CD14-positive monocyte (primary cell): ENCODE measurements around the gene C5. TPM values are rescaled to one million over a fixed set of nuclear protein-coding genes. Genes with fewer than 3 reads are reported as not detected.

Experiments used
- DNase-seq, 3 donors: peaks; one replicate each; pipeline ENCODE4 v3.0.0-alpha.2; 2011 to 2022
- H2AFZ ChIP-seq: 2 replicates; pipeline ENCODE4 v1.6.0; 2012; ENCODE audit warnings: mild to moderate bottlenecking, low read depth, low read length, inconsistent platforms; ENCODE audit not compliant: insufficient read depth, poor library complexity, severe bottlenecking
- H3K27ac ChIP-seq, 2 donors: 1 replicate in 1 of 2; 2 replicates in 1 of 2; pipeline ENCODE4 v1.5.1; 2012 to 2013; ENCODE audit warnings: low read length in 2 of 2, control low read depth in 1 of 2, inconsistent platforms in 1 of 2, low read depth in 1 of 2, mild to moderate bottlenecking in 1 of 2
- H3K27me3 ChIP-seq, 2 donors: one replicate each; pipeline versions ENCODE4 v1.6.0 to v1.6.1; 2011 to 2013; ENCODE audit warnings: low read length in 2 of 2; ENCODE audit not compliant: control insufficient read depth in 2 of 2, insufficient read depth in 2 of 2
- H3K36me3 ChIP-seq, 2 donors: replicated peaks in 1 of 2; 1 replicate in 1 of 2; 2 replicates in 1 of 2; pipeline versions ENCODE4 v1.5.1 to v1.6.1; 2012 to 2013; ENCODE audit warnings: low read length in 2 of 2, control low read depth in 1 of 2, inconsistent platforms in 1 of 2, mild to moderate bottlenecking in 1 of 2; ENCODE audit not compliant: insufficient read depth in 2 of 2, control insufficient read depth in 1 of 2
- H3K4me1 ChIP-seq, 2 donors: 1 replicate in 1 of 2; 2 replicates in 1 of 2; pipeline versions ENCODE4 v1.5.1 to v1.6.1; 2012 to 2013; ENCODE audit warnings: low read length in 2 of 2, control low read depth in 1 of 2, inconsistent platforms in 1 of 2, mild to moderate bottlenecking in 1 of 2, moderate library complexity in 1 of 2; ENCODE audit not compliant: insufficient read depth in 2 of 2, control insufficient read depth in 1 of 2
- H3K4me2 ChIP-seq: replicated peaks from 2 replicates; pipeline ENCODE3; 2012; ENCODE audit warnings: low read length, moderate library complexity, mild to moderate bottlenecking; ENCODE audit not compliant: poor library complexity, severe bottlenecking; ENCODE audit errors: extremely low read depth
- H3K4me3 ChIP-seq, 3 experiments: fragments of 200-600 bp in 1 of 3; sonication (generic) in 1 of 3; replicated peaks in 1 of 3; 1 replicate in 2 of 3; 2 replicates in 1 of 3; pipeline ENCODE4 v1.5.1; 2011 to 2013; ENCODE audit warnings: low read length in 3 of 3, mild to moderate bottlenecking in 3 of 3, control low read depth in 2 of 3, low read depth in 2 of 3, inconsistent platforms in 1 of 3, moderate library complexity in 1 of 3
- H3K79me2 ChIP-seq: 2 replicates; pipeline ENCODE4 v1.6.0; 2012; ENCODE audit warnings: mild to moderate bottlenecking, control low read depth, inconsistent platforms, low read length, moderate library complexity; ENCODE audit not compliant: insufficient read depth
- H3K9ac ChIP-seq: 2 replicates; pipeline ENCODE4 v1.6.0; 2017; ENCODE audit warnings: low read length, mild to moderate bottlenecking; ENCODE audit not compliant: insufficient read depth, poor library complexity, severe bottlenecking
- H3K9me3 ChIP-seq, 2 donors: replicated peaks in 1 of 2; 1 replicate in 1 of 2; 2 replicates in 1 of 2; pipeline versions ENCODE4 v1.5.1 to v1.6.1; 2012 to 2013; ENCODE audit warnings: low read length in 2 of 2, control low read depth in 1 of 2; ENCODE audit not compliant: control insufficient read depth in 1 of 2, insufficient read depth in 1 of 2
- H4K20me1 ChIP-seq: 2 replicates; pipeline ENCODE4 v1.6.0; 2012; ENCODE audit warnings: mild to moderate bottlenecking, low read length, control low read depth, moderate library complexity; ENCODE audit not compliant: insufficient read depth
- H3K27ac Mint-ChIP-seq, 7 donors: one replicate each; pipeline ENCODE4 v1.8.0; 2020; ENCODE audit warnings: mild to moderate bottlenecking in 7 of 7, mixed read lengths in 7 of 7, moderate library complexity in 6 of 7, inconsistent platforms in 2 of 7
- H3K27me3 Mint-ChIP-seq, 3 donors: one replicate each; pipeline ENCODE4 v1.8.0; 2021 to 2022; ENCODE audit warnings: low read depth in 3 of 3, mild to moderate bottlenecking in 3 of 3, mixed read lengths in 3 of 3, moderate library complexity in 3 of 3, inconsistent platforms in 1 of 3
- H3K36me3 Mint-ChIP-seq, 2 donors: one replicate each; pipeline ENCODE4 v1.8.0; 2020; ENCODE audit warnings: mixed read lengths in 2 of 2, inconsistent platforms in 1 of 2, mild to moderate bottlenecking in 1 of 2
- H3K4me1 Mint-ChIP-seq: one replicate; pipeline ENCODE4 v1.8.0; 2020; ENCODE audit warnings: mild to moderate bottlenecking, mixed read lengths
- H3K4me3 Mint-ChIP-seq, 2 donors: one replicate each; pipeline ENCODE4 v1.8.0; 2020; ENCODE audit warnings: mild to moderate bottlenecking in 2 of 2, mixed read lengths in 2 of 2, moderate library complexity in 1 of 2
- H3K9me3 Mint-ChIP-seq, 7 donors: one replicate each; pipeline ENCODE4 v1.8.0; 2020 to 2022; ENCODE audit warnings: mixed read lengths in 7 of 7, mild to moderate bottlenecking in 6 of 7, moderate library complexity in 6 of 7, inconsistent platforms in 2 of 7
- CTCF ChIP-seq: fragments of 200-600 bp; IDR thresholded peaks from one replicate; pipeline ENCODE4 v1.8.0; 2022; ENCODE audit warnings: antibody characterized with exemption, mild to moderate bottlenecking
- WGBS: methylation state at CpG from one replicate; pipeline ENCODE4 v1.1.5; 2013; ENCODE audit warnings: missing lambda C conversion rate; ENCODE audit not compliant: insufficient coverage; 5-methylcytosine and 5-hydroxymethylcytosine counted together
- intact Hi-C, 2 donors: fragments of 100-400 bp; cut with micrococcal nuclease; formaldehyde crosslinking; loops; one replicate each; pipeline versions ENCODE4 v1.15.0 to v1.15.1; 2023
- polyA plus RNA-seq, 3 donors: library from polyadenylated mRNA; depleted of rRNA in 1 of 3; unstranded in 2 of 3; stranded (reverse) in 1 of 3; fragments of 300-500 nt in 2 of 3; fragments of >200 nt in 1 of 3; fragmentation: Illumina TruSeq in 2 of 3; gene quantifications; 1 replicate in 2 of 3; 2 replicates in 1 of 3; pipeline ENCODE4 v1.2.3, GENCODE V29; 2012 to 2021

The C5 gene
- polyA plus RNA-seq, 3 donors, result 0.66 to 3.5 (median 1.2) TPM

- no peaks in the 10 kb centered on the region for H3K27me3 ChIP-seq
- H3K36me3 Mint-ChIP-seq, result peaks cover 0 to 1% of the 10 kb centered on the region in 2 donors
- no peaks in the 10 kb centered on the region for H3K9me3 Mint-ChIP-seq
- WGBS, result 73% methylated on average over 3 of the region's 8 CpGs
- H3K36me3 ChIP-seq, result no peaks in the 10 kb centered on the region
- peaks cover 0 to 2% (median 0%) of the 10 kb centered on the region in 3 donors for H3K27me3 Mint-ChIP-seq
- DNase-seq, result no peak
- H3K9me3 ChIP-seq, result no peaks in the 10 kb centered on the region
- peak overlapping the region; percentile 23 for H3K9ac ChIP-seq
- TF ChIP-seq CTCF, result no peak
- H3K4me3 Mint-ChIP-seq, result no peak overlapping the region
- peak overlapping the region in 1 of 3 experiments; percentile 44 for H3K4me3 ChIP-seq
- H2AFZ ChIP-seq, result no peak overlapping the region
- no peaks in the 10 kb centered on the region for H4K20me1 ChIP-seq
- H3K4me1 ChIP-seq, result peaks cover 71 to 83% of the 10 kb centered on the region in 2 donors
- peak overlapping the region; percentile 88 to 97 (median 94) for H3K27ac Mint-ChIP-seq
- peak overlapping the region; percentile 57 for H3K4me2 ChIP-seq
- H3K79me2 ChIP-seq, result peaks cover 2% of the 10 kb centered on the region
- intact Hi-C loops, result loop anchor here in 1 of 2 donors (2.0 kb wide), 1 partner anchor 57 kb away; the partner anchor contains the start of gene PHF19
- H3K27ac ChIP-seq, result peak overlapping the region; percentile 78 to 90
- peaks cover 69% of the 10 kb centered on the region for H3K4me1 Mint-ChIP-seq
Measured at GRCh38 chr9:120933310-120934055, 116.6 kb downstream of the C5 start.

DNA sequence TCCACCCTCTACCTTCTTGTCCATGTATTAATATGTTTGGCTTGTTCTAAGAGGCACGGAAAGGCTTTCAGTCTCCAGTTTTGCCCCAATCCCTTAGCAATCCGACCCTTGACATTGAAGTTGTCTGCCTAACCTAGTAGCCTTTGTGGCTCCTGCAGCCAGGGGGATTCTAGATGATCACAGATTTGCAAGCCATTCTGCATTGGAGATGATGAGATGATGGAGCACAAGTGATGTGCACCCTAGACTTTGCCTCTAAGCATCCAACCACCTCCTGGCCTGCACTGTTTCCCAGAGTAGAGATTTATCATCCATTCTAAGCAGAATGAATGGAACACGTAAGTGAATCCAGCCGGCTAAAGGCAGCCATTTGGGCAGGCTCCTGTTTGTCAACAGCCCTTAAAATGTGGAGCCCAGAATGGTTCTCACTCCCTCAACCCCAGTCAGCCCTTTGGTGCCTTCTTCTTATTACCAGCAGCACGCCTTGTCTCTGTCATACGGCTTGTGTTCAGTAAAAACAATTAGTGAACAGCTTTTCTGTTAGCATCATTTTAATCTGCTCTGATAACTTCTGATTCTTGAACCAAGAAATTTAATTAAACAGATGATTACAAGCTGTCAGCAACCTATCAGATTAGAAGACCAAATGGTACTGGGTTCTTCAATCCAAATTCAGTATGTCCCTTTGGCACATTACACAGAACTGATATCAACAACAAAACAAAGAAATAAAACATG lies 117.8 kb downstream of the C5 start:
- H3K27ac ChIP-seq, result peak overlapping the region; percentile 93 to 97
- H3K9me3 ChIP-seq, result no peaks in the 10 kb centered on the region
- peaks cover 81 to 95% of the 10 kb centered on the region in 2 donors for H3K4me1 ChIP-seq
- no peaks in the 10 kb centered on the region for H3K27me3 ChIP-seq
- no peak for TF ChIP-seq CTCF
- DNase-seq, result no peak
- peak overlapping the region; percentile 65 for H3K9ac ChIP-seq
- Mint-ChIP-seq H3K9me3 (no peaks in the 10 kb centered on the region), H3K27me3 (peaks cover 0 to 2% (median 1%) of the 10 kb centered on the region in 3 donors), H3K36me3 (peaks cover 0 to 9% of the 10 kb centered on the region in 2 donors), H3K27ac (peak overlapping the region; percentile 98 to 100 (median 99)), H3K4me1 (peaks cover 81% of the 10 kb centered on the region), H3K4me3 (peak overlapping the region; percentile 73 to 81)
- intact Hi-C loops, result no loop called here
- H3K4me2 ChIP-seq, result peak overlapping the region; percentile 54
- H3K36me3 ChIP-seq, result no peaks in the 10 kb centered on the region
- WGBS, result 93% methylated on average over 4 of the region's 6 CpGs
- H4K20me1 ChIP-seq, result no peaks in the 10 kb centered on the region
- peak overlapping the region in 1 of 3 experiments; percentile 46 for H3K4me3 ChIP-seq
- peaks cover 5% of the 10 kb centered on the region for H3K79me2 ChIP-seq
- H2AFZ ChIP-seq, result peak overlapping the region; percentile 9
